GF-D8 (cell line): ENCODE results near the gene SLC7A14.

ENCODE experiments used
- DNase-seq: peaks from one replicate; lab custom pipeline; 2025; lab: John Stamatoyannopoulos, UW

SLC7A14 gene

GRCh38 chr3:170585937-170586310 is at the start of gene SLC7A14:
TSS of gene SLC7A14 (minus strand) at chr3:170586075. CDS start at chr3:170526936, 59,139 bp downstream.
- no peak for DNase-seq

DNA sequence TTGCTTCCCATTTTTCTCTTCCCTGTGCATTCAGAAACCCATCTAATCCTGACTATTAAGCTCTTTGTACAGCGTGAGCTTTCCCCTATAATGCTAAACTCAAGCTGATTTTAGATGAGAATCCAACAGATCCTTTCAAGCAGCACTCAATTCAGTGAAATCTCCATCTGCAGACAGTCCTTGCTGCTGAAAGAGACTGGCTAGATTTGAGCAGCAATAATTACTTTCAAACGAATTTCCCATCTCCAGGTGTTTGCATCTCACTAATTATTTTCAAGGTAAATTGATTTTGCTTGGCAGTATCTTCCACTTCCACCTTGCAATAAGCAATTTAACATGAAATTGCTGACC is 49.5 kb upstream of the SLC7A14 start:
- no peak for DNase-seq

DNA sequence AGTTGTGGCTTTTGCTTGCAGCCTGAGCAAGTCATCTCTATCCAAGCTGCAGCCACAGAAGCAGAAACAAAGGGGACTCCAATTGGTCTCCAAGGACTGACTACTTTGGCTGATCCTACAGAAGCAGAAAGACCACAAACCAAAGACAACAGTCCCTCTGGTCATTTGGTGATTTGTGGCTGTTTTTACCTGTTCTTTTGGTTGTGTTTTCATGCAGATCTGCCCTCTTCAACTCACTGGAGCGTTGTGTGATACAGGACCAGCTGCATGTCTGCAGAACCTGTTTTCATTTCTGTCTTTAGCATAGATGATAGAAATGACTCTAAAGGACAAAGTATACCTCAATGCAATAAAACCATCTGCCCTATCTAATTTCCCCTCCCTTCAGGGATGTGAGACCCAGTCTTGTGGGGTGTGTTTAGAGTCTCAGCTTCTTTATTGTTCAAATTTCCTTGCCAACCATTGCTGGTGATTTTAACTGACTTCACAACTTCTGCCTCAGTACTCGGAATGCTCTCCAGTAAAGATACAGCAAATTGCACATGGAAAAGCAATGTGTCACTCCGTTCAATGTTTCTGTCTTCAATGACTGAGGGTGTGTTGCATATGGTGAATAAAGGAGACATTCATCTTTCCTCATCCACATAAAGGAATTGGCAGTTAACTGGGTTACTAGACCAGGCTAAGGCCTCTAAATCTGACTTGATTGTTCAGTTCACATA is 48.9 kb upstream of the SLC7A14 start:
- no peak for DNase-seq

DNA sequence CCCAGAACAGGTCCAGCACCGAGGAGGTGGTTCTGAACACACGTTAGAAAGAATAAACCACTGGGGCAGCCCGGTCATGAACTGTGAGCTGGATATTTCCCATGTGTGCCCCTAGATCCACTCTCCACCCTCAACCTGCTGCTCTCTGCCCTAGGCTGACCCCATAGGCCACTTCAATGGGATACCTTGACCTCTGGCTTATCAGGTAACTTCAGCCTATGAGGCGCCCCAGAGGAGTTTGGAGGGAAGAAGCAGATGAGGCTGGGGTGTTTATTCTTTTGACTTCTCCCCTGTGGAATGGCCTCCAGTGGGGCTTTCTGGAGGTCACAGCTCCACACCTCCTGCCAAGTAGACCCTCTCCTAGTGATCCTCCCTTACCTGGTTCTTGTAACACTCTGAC is 47.7 kb upstream of the SLC7A14 start:
- no peak for DNase-seq

DNA sequence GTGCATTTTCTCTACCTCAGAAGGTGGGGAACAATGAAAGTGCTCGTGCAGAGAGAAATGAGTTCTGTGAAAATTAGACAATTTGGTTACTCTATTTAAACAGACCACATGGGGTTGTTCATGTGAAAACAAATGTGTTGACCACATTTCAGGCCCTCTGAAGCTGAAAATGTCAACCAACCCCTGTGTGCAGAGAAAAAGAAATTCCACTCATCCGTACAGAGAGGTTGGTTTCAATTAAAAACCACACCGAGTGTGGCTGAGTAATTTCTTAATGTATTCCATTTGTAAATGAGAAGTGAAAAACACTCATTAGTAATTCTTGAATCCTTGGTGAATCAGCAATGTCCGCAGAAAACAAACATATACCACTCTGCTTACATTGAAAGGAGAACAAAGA is 46.9 kb upstream of the SLC7A14 start:
- DNase-seq: no peak

GRCh38 chr3:170631755-170632488 is 46.0 kb upstream of the SLC7A14 start:
- no peak for DNase-seq

- no peak for DNase-seq
Observed at GRCh38 chr3:170623524-170623923, 37.6 kb upstream of the SLC7A14 start.

GRCh38 chr3:170622369-170623159 is 36.7 kb upstream of the SLC7A14 start:
- DNase-seq: no peak

- no peak for DNase-seq
Observed at GRCh38 chr3:170621256-170621655, 35.4 kb upstream of the SLC7A14 start.

DNA sequence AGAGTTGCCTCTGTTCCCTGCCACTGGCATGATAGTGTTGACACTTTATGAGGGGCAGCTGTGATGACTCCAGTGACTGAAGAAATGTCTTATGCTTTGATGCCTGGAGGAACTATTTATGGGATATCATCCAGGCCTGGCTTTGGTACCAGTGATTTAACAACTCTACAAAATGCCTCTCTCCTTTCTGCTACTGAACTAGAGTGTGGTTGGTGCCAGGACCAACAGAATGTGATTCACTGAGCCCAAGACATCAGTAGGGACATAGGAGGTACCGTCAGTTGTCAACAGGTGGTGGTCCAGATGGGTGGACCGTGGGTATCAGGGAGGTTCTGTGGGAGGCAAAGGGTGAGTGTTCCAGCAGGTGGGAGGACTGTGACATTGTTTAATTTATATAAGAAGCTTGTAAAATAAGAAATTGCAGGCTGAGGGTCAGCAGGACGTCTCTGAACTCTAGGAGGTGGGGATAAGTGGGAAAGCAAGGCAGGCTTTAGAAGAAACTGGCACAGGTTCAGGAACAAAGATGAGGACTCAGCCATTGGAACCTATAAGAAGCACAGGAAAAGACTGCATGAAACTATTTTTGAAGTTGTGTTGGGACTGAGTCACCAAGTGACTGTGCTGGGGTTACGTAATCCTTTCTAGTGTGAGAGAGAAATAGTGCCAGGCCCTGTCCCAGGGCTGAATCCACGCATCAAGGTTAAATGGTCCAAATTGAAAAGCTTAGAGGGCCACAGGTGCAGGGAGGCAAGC is 28.5 kb upstream of the SLC7A14 start:
- no peak for DNase-seq

DNA sequence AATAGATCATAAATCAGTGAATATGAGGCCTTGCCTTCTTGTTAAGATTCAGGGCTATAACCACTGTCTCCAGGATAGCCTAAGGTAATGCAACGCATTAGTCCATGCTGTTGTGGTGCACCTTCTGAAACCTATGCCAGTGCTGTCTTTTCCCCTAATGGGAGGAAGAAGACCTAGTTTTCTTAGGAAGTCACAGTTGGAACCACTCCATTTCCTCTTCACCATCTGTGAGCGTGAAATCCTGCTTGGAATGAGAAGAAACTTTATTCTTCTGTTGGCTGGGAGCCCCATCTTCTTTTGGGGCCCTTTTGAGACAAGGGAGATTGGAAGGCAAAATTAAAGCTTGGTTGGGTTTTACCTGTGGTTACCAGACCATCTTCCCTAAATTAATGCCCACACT is 25.9 kb upstream of the SLC7A14 start:
- DNase-seq: no peak

DNA sequence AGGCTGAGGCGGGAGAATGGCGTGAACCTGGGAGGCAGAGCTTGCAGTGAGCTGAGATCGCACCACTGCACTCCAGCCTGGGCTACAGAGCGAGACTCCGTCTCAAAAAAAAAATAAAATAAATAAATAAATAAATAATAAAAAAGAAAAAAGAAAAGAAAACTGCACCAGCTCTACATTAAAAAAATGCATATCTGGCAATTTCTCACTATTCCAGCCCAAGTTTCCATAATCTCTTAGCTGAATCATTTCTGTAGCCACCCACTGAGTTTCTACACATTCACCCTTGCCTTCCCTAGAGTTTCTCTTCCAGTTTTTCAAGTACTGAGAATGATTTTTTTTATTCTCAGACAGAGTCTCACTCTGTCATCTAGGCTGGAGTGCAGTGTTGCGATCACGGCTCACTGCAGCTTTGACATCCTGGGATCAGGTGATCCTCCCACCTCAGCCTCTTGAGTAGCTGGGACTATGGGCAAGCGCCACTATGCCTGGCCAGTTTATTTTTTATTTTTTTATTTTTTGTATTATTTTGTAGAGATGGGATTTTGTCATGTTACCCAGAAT is 24.5 kb upstream of the SLC7A14 start:
- no peak for DNase-seq

DNA sequence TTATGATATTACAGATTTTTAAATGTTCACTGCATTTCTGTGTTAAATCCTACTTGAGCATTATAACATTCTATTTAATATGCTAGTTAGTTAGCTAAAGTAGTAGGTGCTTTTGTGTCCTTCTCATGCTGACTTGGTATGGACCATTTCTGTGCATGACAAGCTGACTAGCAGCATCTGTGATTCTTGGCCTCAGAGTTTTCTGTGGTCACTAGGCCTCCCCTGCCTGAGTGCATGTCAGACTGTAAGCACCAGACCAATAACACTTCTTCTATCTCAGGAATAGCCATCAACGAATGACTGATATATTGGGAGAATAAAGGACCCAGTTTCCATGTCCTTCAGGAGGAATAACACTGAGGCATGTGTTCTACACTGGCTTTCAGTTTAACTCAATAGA is 22.6 kb upstream of the SLC7A14 start:
- no peak for DNase-seq

GRCh38 chr3:170606675-170607074 is 20.8 kb upstream of the SLC7A14 start:
- no peak for DNase-seq

GRCh38 chr3:170605490-170605889 is 19.6 kb upstream of the SLC7A14 start:
- DNase-seq: no peak

GRCh38 chr3:170603770-170604510 is 18.1 kb upstream of the SLC7A14 start:
- DNase-seq: no peak

DNA sequence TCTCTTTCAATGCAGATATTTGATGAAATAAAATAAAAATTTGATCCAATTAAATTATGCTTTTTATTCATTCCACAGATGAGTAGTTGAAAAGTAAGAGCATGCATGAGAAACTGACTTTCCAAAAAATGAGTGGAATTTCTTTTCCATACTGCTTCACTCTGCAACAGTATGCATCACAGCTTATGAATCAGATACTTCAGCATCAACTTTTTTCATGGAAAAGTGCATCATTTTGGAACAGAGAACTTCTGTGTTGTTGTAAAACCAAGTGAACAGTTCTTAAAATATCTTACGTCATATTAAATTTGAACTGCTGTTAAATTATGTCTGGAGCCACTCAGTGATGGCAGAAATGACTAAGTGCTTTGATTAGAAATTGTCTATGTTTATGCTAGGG is 16.7 kb upstream of the SLC7A14 start:
- DNase-seq: no peak

DNA sequence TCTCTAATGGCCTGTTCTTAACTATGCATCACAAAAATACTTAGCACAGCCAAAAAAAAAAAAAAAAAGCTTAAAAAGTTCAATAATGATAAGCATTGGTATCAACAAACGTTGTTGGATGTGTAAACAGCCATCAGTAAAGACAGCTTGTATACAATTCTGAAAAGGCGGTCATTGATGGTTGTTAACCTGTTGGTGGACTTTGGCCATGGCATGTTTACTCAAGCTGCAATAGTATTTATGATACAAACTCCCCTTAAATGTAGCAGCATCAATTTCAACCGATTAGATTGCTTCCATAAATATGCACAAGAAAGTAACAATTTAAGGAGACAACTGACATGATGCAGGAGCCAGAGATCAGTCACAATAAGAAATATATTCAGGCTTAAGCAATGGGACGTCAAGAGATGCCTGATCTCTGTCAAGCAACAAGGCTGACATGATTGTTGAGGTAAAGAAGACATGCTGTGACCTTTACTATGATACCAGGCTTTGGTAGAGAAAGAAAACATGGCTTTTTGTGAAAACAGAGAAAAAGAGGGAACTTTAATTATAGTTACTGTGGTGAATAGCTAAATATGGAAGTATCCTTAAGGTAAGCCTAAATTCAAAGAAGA is 14.2 kb upstream of the SLC7A14 start:
- no peak for DNase-seq

DNA sequence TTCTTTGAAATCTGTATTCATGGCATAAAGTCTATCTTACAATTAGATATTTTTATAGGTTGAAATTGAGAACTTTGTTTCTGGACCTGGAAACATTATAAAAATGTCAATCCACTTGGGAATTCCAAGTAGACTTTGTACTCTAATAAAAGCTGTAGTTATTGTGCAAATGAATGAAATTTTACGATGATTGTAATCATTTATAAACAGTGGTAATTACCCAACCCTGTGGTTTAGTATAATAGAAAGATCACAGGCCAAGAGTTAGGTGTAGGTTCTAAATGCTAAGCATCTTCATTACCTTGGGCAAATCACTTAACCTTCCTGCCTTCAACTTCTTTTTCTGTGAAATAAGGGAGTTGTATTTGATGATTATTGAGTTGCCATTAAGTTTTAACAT is 13.2 kb upstream of the SLC7A14 start:
- DNase-seq: no peak

DNA sequence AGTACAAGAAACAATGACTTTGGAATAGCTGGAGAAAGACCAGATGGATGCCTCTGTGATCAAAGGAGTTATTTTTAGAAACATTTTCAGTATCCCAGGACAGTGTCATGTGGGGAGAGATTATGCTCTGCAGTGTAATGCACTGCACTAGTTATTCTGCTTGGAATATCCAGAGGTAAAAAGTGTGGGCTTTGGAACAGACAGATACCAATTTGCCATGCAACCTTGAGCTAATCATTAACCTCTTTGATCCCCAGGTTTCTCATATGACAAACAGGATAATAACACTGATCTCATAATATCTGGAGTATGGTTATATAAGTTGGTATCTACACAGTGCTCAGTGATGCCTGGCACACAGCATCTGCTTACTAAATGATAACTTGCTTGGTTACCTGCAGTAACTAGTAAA is 12.2 kb upstream of the SLC7A14 start:
- no peak for DNase-seq

GRCh38 chr3:170594528-170594927 is 8.7 kb upstream of the SLC7A14 start:
- DNase-seq: no peak
